Retinal pigment epithelial cell (primary cell): Measurements from ENCODE around the gene TMEM120B.

Experiments
- DNase-seq: peaks from one replicate; pipeline ENCODE4 v3.0.0-alpha.2; 2010; ENCODE audit warnings: low read depth
- H3K4me3 ChIP-seq: 2 replicates; pipeline ENCODE4 v1.5.1; 2011; ENCODE audit warnings: mild to moderate bottlenecking, low read length, control low read depth, moderate library complexity
- CTCF ChIP-seq: conservative IDR thresholded peaks from 2 replicates; pipeline ENCODE4 v1.5.1; 2011; ENCODE audit warnings: low read depth, low read length, control low read depth, inconsistent platforms

Gene TMEM120B

DNA sequence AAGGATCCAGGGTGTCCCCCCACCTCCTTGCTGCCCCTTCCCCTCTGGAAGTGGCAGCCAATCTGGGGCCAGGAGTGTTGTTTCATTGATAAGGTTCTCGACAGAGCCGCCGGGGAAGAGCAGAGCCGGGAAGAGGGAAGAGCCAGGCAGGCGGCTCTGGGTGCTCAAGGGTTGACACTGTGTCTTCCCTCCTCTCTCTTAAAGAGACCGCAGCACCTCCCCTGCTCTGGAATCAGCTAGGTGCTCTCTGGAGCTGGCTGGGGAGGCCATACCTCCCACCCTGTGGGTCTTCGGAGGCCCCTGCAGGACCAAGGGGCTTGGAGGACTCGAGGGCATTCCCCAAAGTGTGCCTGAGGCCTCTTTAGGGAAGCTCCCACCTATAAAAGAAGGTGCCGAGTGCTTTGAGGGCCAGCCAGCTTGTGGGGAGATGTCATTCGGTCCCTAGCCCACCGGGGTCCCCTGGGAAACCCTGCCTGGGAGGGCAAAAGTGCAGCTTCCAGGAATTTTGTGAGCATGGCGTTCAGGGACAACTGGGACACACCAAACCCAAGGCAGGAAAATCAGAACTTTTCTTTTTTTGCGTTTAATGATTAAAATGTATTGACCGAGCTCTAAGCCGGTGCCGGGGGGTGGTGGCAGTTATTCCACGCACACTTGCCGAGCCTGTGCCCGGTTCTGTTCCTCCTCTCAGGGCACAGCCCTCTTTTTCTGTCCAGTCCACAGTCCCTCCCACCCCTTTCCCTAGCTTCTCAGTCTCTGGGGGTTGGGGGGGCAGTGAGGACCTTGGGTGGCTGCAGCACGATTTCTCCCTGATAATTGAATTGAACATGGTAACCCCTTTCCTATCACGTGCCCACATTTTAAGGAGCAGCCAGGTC is 94.2 kb downstream of the TMEM120B start:
- DNase-seq = no peak
- TF ChIP-seq CTCF = no peak
- H3K4me3 ChIP-seq = peak overlapping the region; percentile 72

DNA sequence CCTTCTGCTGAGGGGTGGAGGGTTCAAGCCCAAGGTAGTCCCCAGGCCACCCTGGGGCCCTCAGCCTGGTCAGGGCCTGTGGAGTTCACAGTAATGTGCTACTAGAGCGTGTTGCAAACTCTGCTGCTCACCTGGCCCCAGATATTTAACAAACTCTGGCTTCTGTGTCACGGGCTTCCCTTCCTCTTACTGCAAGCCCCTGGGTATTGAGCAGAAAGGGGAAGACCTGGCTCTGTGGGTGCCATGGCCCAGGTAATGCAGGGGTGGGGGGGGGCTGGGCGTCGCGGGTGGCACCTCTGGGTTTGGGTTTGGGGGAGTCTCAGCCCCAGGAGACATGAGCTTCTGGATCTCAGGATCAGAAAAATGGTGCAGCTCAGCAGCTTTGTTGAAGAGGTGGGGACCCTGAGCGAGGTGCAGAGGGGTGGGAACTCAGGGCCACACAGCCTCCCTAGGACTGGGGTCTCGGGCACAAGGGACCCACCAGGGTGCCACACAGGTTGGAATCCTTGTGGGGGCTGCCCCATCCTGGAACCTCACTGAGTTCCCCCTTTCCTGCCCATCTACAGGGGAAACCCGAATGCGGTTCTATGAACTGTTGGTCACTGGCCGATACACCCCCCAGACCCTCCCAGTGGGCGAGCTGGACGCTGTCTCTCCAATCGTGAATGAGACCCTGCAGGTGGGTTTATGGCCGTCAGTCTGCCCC is 95.2 kb downstream of the TMEM120B start:
- no peak overlapping the region for H3K4me3 ChIP-seq
- no peak for DNase-seq
- no peak for TF ChIP-seq CTCF

DNA sequence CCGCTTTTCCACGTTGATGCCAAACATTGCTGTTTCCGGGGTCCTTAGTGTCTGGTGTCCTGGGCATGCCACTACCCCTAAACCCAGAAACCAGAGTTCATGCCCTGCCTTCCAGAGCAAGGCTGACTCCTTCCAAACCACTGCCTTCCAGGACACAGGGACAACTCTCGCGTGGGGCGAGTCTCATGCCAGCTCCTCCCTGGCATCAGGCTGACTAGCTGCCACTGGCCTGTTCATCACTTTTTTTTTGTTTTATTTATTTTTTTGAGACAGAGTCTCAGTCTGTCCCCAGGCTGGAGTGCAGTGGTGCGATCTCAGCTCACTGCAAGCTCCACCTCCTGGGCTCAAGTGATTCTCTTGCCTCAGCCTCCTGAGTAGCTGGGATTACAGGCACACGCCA is 96.1 kb downstream of the TMEM120B start:
- no peak for DNase-seq
- no peak for TF ChIP-seq CTCF
- H3K4me3 ChIP-seq = no peak overlapping the region

- TF ChIP-seq CTCF = no peak
- no peak for DNase-seq
Observed at GRCh38 chr12:121809712-121810116, 97.2 kb downstream of the TMEM120B start.

DNA sequence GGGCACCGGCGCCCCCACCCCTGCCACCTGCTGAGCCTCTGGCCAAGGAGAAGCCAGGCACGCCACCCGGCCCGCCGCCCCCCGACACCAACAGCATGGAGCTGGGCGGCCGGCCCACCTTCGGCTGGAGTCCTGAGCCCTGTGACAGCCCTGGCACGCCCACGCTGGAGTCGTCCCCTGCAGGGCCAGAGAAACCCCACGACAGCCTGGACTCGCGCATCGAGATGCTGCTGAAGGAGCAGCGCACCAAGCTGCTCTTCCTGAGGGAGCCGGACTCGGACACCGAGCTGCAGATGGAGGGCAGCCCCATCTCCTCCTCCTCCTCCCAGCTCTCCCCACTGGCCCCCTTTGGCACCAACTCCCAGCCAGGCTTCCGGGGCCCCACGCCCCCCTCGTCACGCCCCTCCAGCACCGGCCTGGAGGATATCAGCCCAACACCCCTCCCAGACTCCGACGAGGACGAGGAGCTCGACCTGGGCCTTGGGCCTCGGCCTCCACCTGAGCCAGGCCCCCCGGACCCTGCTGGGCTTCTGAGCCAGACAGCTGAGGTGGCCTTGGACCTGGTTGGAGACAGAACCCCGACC is 97.8 kb downstream of the TMEM120B start:
- no peak overlapping the region for H3K4me3 ChIP-seq
- DNase-seq = no peak
- no peak for TF ChIP-seq CTCF

More at GRCh38 chr12:121809712-121810116, 97.2 kb downstream of the TMEM120B start:
- no peak overlapping the region for H3K4me3 ChIP-seq

GRCh38 chr12:121810833-121811433 is 98.4 kb downstream of the TMEM120B start:
- DNase-seq = no peak
- peak overlapping the region; percentile 51 for H3K4me3 ChIP-seq
- no peak for TF ChIP-seq CTCF
